ENCODE measurements around the gene EPPIN. TPM values are rescaled to one million over a fixed set of nuclear protein-coding genes. Genes with fewer than 3 reads are reported as not detected.

EPPIN gene
- not detected in 2 replicates for total RNA-seq

DNA sequence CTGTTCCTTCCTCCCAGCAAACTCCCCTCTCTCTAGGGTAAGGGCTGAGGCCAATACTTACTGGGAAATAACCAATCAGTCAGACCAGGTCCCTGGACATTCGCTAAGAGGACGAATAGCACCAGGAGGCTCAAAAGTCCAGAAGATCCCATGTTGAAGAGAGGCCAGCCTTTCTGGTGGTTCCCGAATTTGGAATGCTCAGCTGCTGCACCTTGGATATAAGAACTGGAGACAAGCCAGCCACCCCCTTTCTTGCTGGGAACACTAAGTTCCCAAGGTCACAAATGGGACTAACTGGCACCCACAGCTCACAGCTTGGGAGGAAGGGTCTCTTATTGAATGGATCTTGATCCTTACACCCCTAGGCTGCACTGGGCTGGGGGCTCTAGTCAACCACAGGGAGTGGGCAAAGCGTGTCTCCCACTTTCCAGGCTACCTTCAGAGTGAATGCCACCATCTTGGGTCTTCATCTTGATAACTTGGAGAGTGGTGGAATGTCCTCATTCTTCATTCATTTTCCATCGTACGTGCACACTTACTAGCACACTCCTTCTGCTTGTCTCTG is at the start of gene EPPIN:
EPPIN (minus strand) TSS at position 196 of the 565 bp plus-strand sequence; CDS start at position 152, 44 bp downstream.

DNA sequence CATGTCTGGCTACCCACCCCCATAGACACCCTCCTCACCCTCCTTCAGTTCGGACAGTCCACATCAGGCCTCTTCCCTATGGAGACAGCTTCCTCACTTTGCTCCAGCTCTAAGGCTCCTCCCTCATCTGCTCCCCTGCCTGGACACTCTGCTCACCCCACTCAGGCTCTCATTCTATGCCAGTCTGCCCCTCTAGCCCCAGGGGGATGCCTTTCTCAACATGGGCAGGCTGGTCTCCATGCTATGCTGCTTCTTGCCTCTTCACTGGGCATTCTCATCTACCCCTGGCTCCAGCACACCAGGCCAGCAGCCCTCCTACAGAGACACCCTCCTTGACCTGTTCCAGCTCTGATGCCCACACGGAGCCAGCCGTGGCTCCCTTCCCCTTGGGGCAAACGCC is 32.0 kb upstream of the EPPIN start, which contains the start of gene WFDC8:
WFDC8 (minus strand) TSS at position 101 of the 400 bp plus-strand sequence; CDS start at position 64, 37 bp downstream.

DNA sequence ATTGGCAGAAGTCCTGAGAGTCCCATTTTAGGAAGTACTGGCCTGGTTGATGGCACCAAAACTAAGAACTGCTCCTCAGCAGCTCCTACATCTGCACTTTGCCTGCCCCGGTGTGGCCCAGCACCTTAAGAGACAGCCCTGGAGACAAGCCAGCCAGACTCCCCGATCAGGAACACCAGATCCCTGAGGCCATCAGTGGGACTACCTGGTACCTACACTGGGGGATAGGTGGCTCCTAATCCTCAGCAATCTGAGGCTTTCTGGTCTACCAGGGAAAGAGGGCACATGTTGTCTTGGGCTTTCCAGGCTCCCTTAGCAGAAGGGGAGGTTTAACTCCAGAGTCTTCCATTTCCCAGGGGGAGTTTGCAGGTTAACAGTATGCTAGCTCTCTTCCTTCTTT is 7.8 kb downstream of the EPPIN start, which contains the start of gene WFDC6:
WFDC6 (minus strand) TSS at position 101 of the 400 bp plus-strand sequence; CDS start at position 26, 75 bp downstream.

DNA sequence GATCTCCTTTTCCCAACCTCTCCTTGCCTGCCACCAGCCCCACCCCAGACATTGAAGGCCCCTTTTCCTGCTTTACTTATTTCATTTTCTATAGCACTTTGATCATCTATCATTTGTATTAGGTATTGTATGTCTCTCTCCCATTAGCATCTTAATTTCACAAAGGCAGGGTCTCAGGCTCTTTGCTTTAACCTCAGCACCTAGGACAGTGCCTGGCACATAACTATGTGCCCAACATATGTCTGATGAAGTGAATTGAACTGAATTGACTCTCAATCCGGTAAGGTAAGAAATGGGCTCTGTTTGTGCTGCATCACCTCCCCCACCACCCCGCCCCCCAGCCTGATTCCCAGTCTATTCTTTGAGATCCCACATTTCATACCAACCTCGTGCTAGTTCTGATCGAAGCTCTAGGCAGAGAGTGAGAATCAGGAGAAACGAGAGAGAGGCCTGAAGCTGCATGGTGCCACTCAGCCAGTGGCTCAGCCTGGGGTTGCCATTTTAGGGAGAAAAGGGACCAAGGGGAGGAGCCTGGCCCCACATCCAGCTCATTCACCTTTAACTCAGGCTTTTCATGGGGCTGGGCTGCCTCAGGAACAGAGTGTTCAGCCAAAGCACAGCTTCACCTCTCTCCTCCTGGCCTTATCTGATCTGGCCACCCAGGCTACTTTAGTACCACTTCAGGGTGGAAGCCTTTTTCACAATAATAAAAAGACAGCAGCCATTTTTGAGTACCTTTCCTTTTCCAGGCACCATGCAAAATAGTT is 31.9 kb downstream of the EPPIN start, which contains the start of gene SPINT3:
SPINT3 (minus strand) TSS at position 476 of the 767 bp plus-strand sequence; CDS start at position 462, 14 bp downstream.

Small RNA genes within 50 kb of the gene (small RNA-seq; reads per million reads assigned to genes)
- not detected for gene AL031663.1
- not detected for gene HSPD1P21
- gene RNA5SP485 = not detected

Other genes with a start within 250 kb of the EPPIN start
- not detected in 2 replicates for gene RBPJL, start 240.6 kb downstream of the EPPIN start, total RNA-seq
- not detected in 2 replicates for gene MATN4, start 239.1 kb downstream of the EPPIN start, total RNA-seq
- 170 and 210 TPM in 2 replicates for gene SDC4, start 199.0 kb downstream of the EPPIN start, total RNA-seq
- gene SYS1, start 184.2 kb downstream of the EPPIN start, total RNA-seq = 32.5 and 33.3 TPM in 2 replicates
- gene TP53TG5, start 169.1 kb downstream of the EPPIN start, total RNA-seq = not detected in 2 replicates
- gene DBNDD2, start 139.1 kb downstream of the EPPIN start, total RNA-seq = 3.9 and 10.2 TPM in 2 replicates
- gene PIGT, start 131.3 kb downstream of the EPPIN start, total RNA-seq = 51.0 and 63.4 TPM in 2 replicates
- gene WFDC2, start 77.6 kb downstream of the EPPIN start, total RNA-seq = not detected in 2 replicates
- gene SPINT3, start 31.8 kb downstream of the EPPIN start, total RNA-seq = not detected in 2 replicates
- not detected in 2 replicates for gene WFDC6, start 7.9 kb downstream of the EPPIN start, total RNA-seq
- gene WFDC8, start 31.9 kb upstream of the EPPIN start, total RNA-seq = not detected in 2 replicates
- gene WFDC10A, start 82.3 kb upstream of the EPPIN start, total RNA-seq = not detected in 2 replicates
- gene WFDC9, start 83.9 kb upstream of the EPPIN start, total RNA-seq = not detected in 2 replicates
- not detected in 2 replicates for gene WFDC11, start 122.8 kb upstream of the EPPIN start, total RNA-seq
- gene WFDC13, start 154.6 kb upstream of the EPPIN start, total RNA-seq = not detected in 2 replicates
- gene WFDC10B, start 157.6 kb upstream of the EPPIN start, total RNA-seq = 0.32 TPM in 1 of 2 replicates, not detected in the other
- not detected in 2 replicates for gene SPINT4, start 174.9 kb upstream of the EPPIN start, total RNA-seq
- 0.61 TPM in 1 of 2 replicates, not detected in the other for gene WFDC3, start 244.5 kb upstream of the EPPIN start, total RNA-seq
- 5.5 and 13.8 TPM in 2 replicates for gene DNTTIP1, start 244.6 kb upstream of the EPPIN start, total RNA-seq